Lower lobe of right lung (tissue), 2 donors: ENCODE measurements around the gene DAAM1. TPM values are rescaled to one million over a fixed set of nuclear protein-coding genes. Genes with fewer than 3 reads are reported as not detected.

Source experiments
- ATAC-seq, 2 donors: fragments of 200-7000 bp; cut with Tn5 transposase; one replicate each; pipeline ENCODE4 v1.9.1; 2020 to 2022; ENCODE audit warnings: mild to moderate bottlenecking in 2 of 2, moderate library complexity in 2 of 2
- DNase-seq: peaks from one replicate; pipeline ENCODE4 v3.0.0-alpha.2; 2020
- H3K27ac ChIP-seq: fragments of 200-600 bp; one replicate; pipeline ENCODE4 v1.8.0; 2022
- H3K27me3 ChIP-seq: fragments of 200-600 bp; one replicate; pipeline ENCODE4 v1.8.0; 2022; ENCODE audit warnings: low read depth
- H3K36me3 ChIP-seq: fragments of 200-600 bp; one replicate; pipeline ENCODE4 v1.8.0; 2022; ENCODE audit warnings: mild to moderate bottlenecking
- H3K4me1 ChIP-seq: fragments of 200-600 bp; one replicate; pipeline ENCODE4 v1.8.0; 2022
- H3K4me3 ChIP-seq: fragments of 200-600 bp; one replicate; pipeline ENCODE4 v1.8.0; 2022; ENCODE audit warnings: mild to moderate bottlenecking
- H3K9me3 ChIP-seq: fragments of 200-600 bp; one replicate; pipeline ENCODE4 v1.8.0; 2022
- CTCF ChIP-seq: fragments of 200-600 bp; IDR thresholded peaks from one replicate; pipeline ENCODE4 v1.8.0; 2022; ENCODE audit warnings: antibody characterized with exemption, mild to moderate bottlenecking
- intact Hi-C: fragments of 100-400 bp; cut with DNase I; formaldehyde crosslinking; loops from one replicate; pipeline ENCODE4 v1.11.0; 2022
- total RNA-seq: library from RNA; stranded (reverse); fragmentation: NEBNext Ultra II Directional; extraction: Animal tissue kit (Norgen Biotek cat#: 25700); gene quantifications from one replicate; pipeline ENCODE4 v1.2.1, GENCODE V29; 2021
- donor health status: DM: no; HTN: yes; CAD: no; lungs with severe emphysema.

DAAM1 gene
- total RNA-seq, 1 donor from 2014 or later: 46.7 TPM

DNA sequence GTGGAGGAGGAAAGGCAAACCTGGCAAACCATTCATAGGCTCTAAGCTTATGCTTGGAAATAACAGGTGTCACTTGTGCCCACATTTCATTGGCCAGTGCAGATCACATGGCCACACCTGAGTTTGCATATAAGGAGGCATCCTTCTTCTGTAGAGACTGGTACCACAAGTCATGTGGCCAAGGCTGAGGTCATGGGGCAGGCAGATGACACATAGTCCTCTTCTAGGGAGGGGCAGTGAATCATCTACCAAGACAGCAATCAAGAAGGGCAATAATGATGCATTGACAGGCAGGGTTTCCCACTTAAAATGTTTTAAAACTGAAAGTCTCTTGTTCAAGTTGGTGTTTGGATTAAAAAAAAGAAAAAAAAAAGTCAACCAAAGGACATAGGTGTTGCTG lies 77.3 kb downstream of the DAAM1 start:
- DNase-seq: no peak
- Histone ChIP-seq H3K27me3 (no peaks in the 10 kb centered on the region), H3K9me3 (no peaks in the 10 kb centered on the region), H3K36me3 (peaks cover 36% of the 10 kb centered on the region), H3K27ac (no peak overlapping the region), H3K4me3 (no peak overlapping the region), H3K4me1 (peaks cover 10% of the 10 kb centered on the region)
- intact Hi-C loops: no loop called here
- ATAC-seq: peak in 1 of 2 donors; percentile 21
- no peak for TF ChIP-seq CTCF

DNA sequence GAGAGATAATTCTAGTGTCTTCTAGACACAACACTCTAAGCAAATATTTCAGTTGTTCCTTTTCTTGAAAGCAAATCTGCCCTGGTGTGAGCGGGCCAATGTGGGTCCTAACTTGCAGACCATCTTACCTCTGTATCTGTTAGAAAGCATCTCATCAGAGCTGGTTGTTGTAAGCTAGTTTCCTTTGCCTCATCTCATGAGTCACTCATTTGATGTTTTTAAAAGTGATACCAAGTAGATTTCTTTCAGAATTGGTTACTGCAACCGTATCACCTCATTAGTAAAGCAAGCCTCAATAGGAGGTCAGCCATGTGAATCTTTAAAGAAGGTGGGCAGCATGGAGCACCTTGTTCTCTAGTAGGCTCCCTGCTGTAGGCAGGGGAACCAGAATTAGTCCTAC lies 78.6 kb downstream of the DAAM1 start:
- H3K4me3 ChIP-seq: no peak overlapping the region
- H3K36me3 ChIP-seq: peaks cover 36% of the 10 kb centered on the region
- intact Hi-C loops: no loop called here
- H3K4me1 ChIP-seq: peaks cover 6% of the 10 kb centered on the region
- no peaks in the 10 kb centered on the region for H3K9me3 ChIP-seq
- TF ChIP-seq CTCF: no peak
- H3K27ac ChIP-seq: no peak overlapping the region
- DNase-seq (no peak), ATAC-seq (no peak)
- no peaks in the 10 kb centered on the region for H3K27me3 ChIP-seq

GRCh38 chr14:59268011-59268410 lies 79.5 kb downstream of the DAAM1 start:
- H3K27ac ChIP-seq: no peak overlapping the region
- DNase-seq (no peak), ATAC-seq (no peak)
- no peak for TF ChIP-seq CTCF
- no peaks in the 10 kb centered on the region for H3K27me3 ChIP-seq
- intact Hi-C loops: no loop called here
- H3K36me3 ChIP-seq: peaks cover 36% of the 10 kb centered on the region
- no peak overlapping the region for H3K4me3 ChIP-seq
- H3K4me1 ChIP-seq: peaks cover 6% of the 10 kb centered on the region
- no peaks in the 10 kb centered on the region for H3K9me3 ChIP-seq

- ATAC-seq: no peak
- Histone ChIP-seq H3K4me1 (peaks cover 4% of the 10 kb centered on the region), H3K27me3 (no peaks in the 10 kb centered on the region), H3K27ac (no peak overlapping the region), H3K4me3 (no peak overlapping the region), H3K9me3 (no peaks in the 10 kb centered on the region), H3K36me3 (peaks cover 36% of the 10 kb centered on the region)
- DNase-seq: no peak
- TF ChIP-seq CTCF: no peak
- intact Hi-C loops: no loop called here
Measured at GRCh38 chr14:59268858-59269257, 80.4 kb downstream of the DAAM1 start.

GRCh38 chr14:59269466-59269865 lies 81.0 kb downstream of the DAAM1 start:
- no peak for TF ChIP-seq CTCF
- Histone ChIP-seq H3K27me3 (no peaks in the 10 kb centered on the region), H3K27ac (no peak overlapping the region), H3K9me3 (no peaks in the 10 kb centered on the region), H3K4me3 (no peak overlapping the region), H3K36me3 (peaks cover 31% of the 10 kb centered on the region), H3K4me1 (peaks cover 7% of the 10 kb centered on the region)
- DNase-seq (no peak), ATAC-seq (no peak)
- intact Hi-C loops: no loop called here

DNA sequence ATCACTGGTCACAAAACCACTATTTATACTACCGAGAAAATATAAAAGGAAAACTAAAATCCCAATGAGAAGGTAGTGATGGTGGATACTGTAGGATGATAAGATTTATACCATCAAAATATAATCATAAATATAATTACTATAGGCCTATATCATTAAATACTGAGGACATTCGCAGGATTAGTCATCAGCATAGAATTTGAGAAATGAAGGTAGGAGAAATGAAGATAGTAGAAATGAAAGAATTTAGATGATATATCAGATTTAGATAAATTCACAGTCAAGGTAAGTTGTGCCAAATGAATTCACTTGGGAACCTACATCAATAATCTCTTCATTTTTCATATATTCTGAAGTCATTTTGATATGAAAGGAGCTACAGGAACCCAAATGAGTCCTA lies 82.8 kb downstream of the DAAM1 start:
- no peak for TF ChIP-seq CTCF

More for the DNA sequence above, 82.8 kb downstream of the DAAM1 start:
- Histone ChIP-seq H3K4me1 (peaks cover 25% of the 10 kb centered on the region), H3K27me3 (no peaks in the 10 kb centered on the region), H3K36me3 (peaks cover 16% of the 10 kb centered on the region), H3K4me3 (no peak overlapping the region), H3K9me3 (no peaks in the 10 kb centered on the region), H3K27ac (no peak overlapping the region)
- ATAC-seq: no peak
- DNase-seq: no peak
- intact Hi-C loops: no loop called here
